ENCODE measurements around the gene PCLAF. TPM values are rescaled to one million over a fixed set of nuclear protein-coding genes. Genes with fewer than 3 reads are reported as not detected.

The PCLAF gene
- total and polyA plus RNA-seq, 2 of the 13 experiments (the other 11 are each of a cell fraction or from before 2014, with no cell fraction given) = 98.6 to 98.9 TPM

GRCh38 chr15:64426845-64427465 lies 45.7 kb upstream of the PCLAF start:
- in situ Hi-C loops (cut with HindIII; ENCODE audit: extremely low pct_ligation_motif_present, low pct_unique_long_range_greater_than_20kb) = no loop called here
- Histone ChIP-seq H3K4me2 (ENCODE audit: low read depth, low read length) (no peak overlapping the region), H3K4me3 (replicated peaks in 1 of 3; ENCODE audit: insufficient read depth in 1 of 3, low read depth in 2 of 3, low read length in 3 of 3) (no peak overlapping the region), H3K36me3 (replicated peaks in 1 of 2; ENCODE audit: control insufficient read depth in 1 of 2, insufficient read depth in 2 of 2, low read length in 2 of 2) (peaks cover 6 to 42% of the 10 kb centered on the region in 2 experiments; a peak in 3 of 5 replicates), H3K9me3 (ENCODE audit: low read length) (no peaks in the 10 kb centered on the region), H3K27me3 (ENCODE audit: control insufficient read depth in 1 of 2, insufficient read depth in 2 of 2, low read length in 2 of 2) (no peaks in the 10 kb centered on the region), H3K27ac (ENCODE audit: extremely low read length, insufficient read depth, low read length) (no peak overlapping the region), H3K79me2 (ENCODE audit: insufficient read depth, low read length) (no peaks in the 10 kb centered on the region), H2AFZ (ENCODE audit: low read length) (no peak overlapping the region), H3K4me1 (ENCODE audit: insufficient read depth, low read length) (peaks cover 10% of the 10 kb centered on the region), H3K9ac (ENCODE audit: insufficient read depth, low read depth, low read length) (no peak overlapping the region), H4K20me1 (ENCODE audit: insufficient read depth, low read length) (no peaks in the 10 kb centered on the region)
- ATAC-seq = no peak; the same call in 2 of the 3 replicates
- BruUV-seq (replicated peaks) = no TSS peak
- POLR2A ChIA-PET = no interaction called here
- intact Hi-C loops (cut with micrococcal nuclease; ENCODE audit: unreplicated experiment) = loop anchor here (1.0 to 10.0 kb wide), 2 partner anchors 228 to 254 kb away; no protein-coding TSS in a partner anchor
- no peak for FAIRE-seq
- CTCF ChIA-PET (ENCODE audit: low intra/inter-chr PET ratio, low total read pairs) = interaction anchor here (2.3 kb wide), 1 partner anchor 254 kb away, joined by 11 read pairs; no protein-coding TSS in a partner anchor
- peak; percentile 12 for DNase-seq (ENCODE audit: low spot score)
- 90% methylated on average over 7 of the region's 7 CpGs for WGBS (ENCODE audit: low lambda C conversion rate)
- no peak for TF ChIP-seq ZNF543 (CRISPR knock-in tag; IDR thresholded peaks at IDR 0.05)
- TF ChIP-seq ZNF432 (CRISPR knock-in tag; IDR thresholded peaks at IDR 0.05; ENCODE audit: borderline replicate concordance) = no peak
- no peak for TF ChIP-seq SOX6 (IDR thresholded peaks at IDR 0.05)
- TF ChIP-seq SOX6 (CRISPR knock-in tag; IDR thresholded peaks at IDR 0.05) = no peak
- TF ChIP-seq ZNF121 (CRISPR knock-in tag; IDR thresholded peaks at IDR 0.05) = peak; percentile 40; the same call in 1 of the 2 replicates
- TF ChIP-seq ZNF343 (CRISPR knock-in tag; IDR thresholded peaks at IDR 0.05) = no peak
- peak; percentile 20; the same call in 1 of the 2 replicates for TF ChIP-seq SMC3 (IDR thresholded peaks at IDR 0.05; ENCODE audit: low read length)
- TF ChIP-seq STAG1 (CRISPR knock-in tag; IDR thresholded peaks at IDR 0.05) = peak; percentile 71
- peak; percentile 46 for TF ChIP-seq CTCF (CRISPR knock-in tag; IDR thresholded peaks at IDR 0.05)
- TF ChIP-seq ZNF576 (CRISPR knock-in tag; IDR thresholded peaks at IDR 0.05) = no peak
- TF ChIP-seq RAD21 (CRISPR knock-in tag; IDR thresholded peaks at IDR 0.05) = no peak
- TF ChIP-seq ZNF362 (CRISPR knock-in tag; IDR thresholded peaks at IDR 0.05; ENCODE audit: borderline replicate concordance) = 0 out of 2 replicates have a peak, but pooled peaks have one; percentile 65
- no peak for TF ChIP-seq SNRNP70 (IDR thresholded peaks at IDR 0.05; ENCODE audit: low read depth, low read length)
- TF ChIP-seq, protein P1, sequence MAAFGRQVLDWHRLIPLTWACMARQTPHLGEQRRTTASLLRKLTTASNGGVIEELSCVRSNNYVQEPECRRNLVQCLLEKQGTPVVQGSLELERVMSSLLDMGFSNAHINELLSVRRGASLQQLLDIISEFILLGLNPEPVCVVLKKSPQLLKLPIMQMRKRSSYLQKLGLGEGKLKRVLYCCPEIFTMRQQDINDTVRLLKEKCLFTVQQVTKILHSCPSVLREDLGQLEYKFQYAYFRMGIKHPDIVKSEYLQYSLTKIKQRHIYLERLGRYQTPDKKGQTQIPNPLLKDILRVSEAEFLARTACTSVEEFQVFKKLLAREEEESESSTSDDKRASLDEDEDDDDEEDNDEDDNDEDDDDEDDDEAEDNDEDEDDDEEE (CRISPR knock-in tag; IDR thresholded peaks at IDR 0.05) = no peak
- no peak for TF ChIP-seq ARNTL (CRISPR knock-in tag; IDR thresholded peaks at IDR 0.05)
- no peak for TF ChIP-seq FOXO1 (CRISPR knock-in tag; IDR thresholded peaks at IDR 0.05)
- TF ChIP-seq HMG20B (CRISPR knock-in tag; conservative IDR thresholded peaks at IDR 0.05) = no peak
- TF ChIP-seq AHR (CRISPR knock-in tag; IDR thresholded peaks at IDR 0.05) = no peak
- no peak for TF ChIP-seq HCFC1 (IDR thresholded peaks at IDR 0.05; ENCODE audit: low read depth, low read length)
- no peak for TF ChIP-seq ZNF451 (CRISPR knock-in tag; IDR thresholded peaks at IDR 0.05)
- TF ChIP-seq TBL1XR1 (IDR thresholded peaks at IDR 0.05; ENCODE audit: borderline replicate concordance, low read length, partially characterized antibody) = no peak
- TF ChIP-seq FOXM1 (CRISPR knock-in tag; IDR thresholded peaks at IDR 0.05) = no peak
- no peak for TF ChIP-seq ZNF878 (CRISPR knock-in tag; IDR thresholded peaks at IDR 0.05)
- TF ChIP-seq ZC3H4 (CRISPR knock-in tag; IDR thresholded peaks at IDR 0.05; ENCODE audit: borderline replicate concordance) = no peak

Data from HepG2 (cell line).